SK-N-SH (cell line): ENCODE data around the gene SRPRA. TPM values are rescaled to one million over a fixed set of nuclear protein-coding genes. Genes with fewer than 3 reads are reported as not detected.

ENCODE experiments used
- CTCF ChIA-PET: fragments of 300-600, 350-600 bp; formaldehyde crosslinking; extraction: SDS; loops from one replicate; lab custom pipeline; 2021; lab: Yijun Ruan, JAX
- POLR2A ChIA-PET: fragments of 350-600 bp; sonication (Branson Sonifier 250); formaldehyde crosslinking; extraction: SDS; loops from one replicate; lab custom pipeline; 2020; ENCODE audit warnings: antibody characterized with exemption, inconsistent platforms; lab: Yijun Ruan, JAX
- DNase-seq: peaks from one replicate; pipeline ENCODE4 v3.0.0; 2012
- H2AFZ ChIP-seq: fragments of 200-600 bp; sonication (generic); 2 replicates; pipeline ENCODE4 v1.8.1; 2016; ENCODE audit warnings: antibody characterized with exemption, mild to moderate bottlenecking, low read depth
- H3F3A ChIP-seq: fragments of 200-600 bp; sonication (generic); replicated peaks from 2 replicates; pipeline ENCODE3; 2016; ENCODE audit warnings: antibody characterized with exemption, mild to moderate bottlenecking; ENCODE audit not compliant: insufficient read depth
- H3K27ac ChIP-seq, 2 experiments: fragments of 200-500 bp in 1 of 2; fragments of 200-600 bp in 1 of 2; sonication (Bioruptor generic) in 1 of 2; sonication (generic), shearing (Covaris generic) in 1 of 2; 2 replicates each; pipeline versions ENCODE4 v1.5.1 to v1.6.1; 2014 to 2016; ENCODE audit warnings: low read depth in 2 of 2, inconsistent platforms in 1 of 2, low read length in 1 of 2, mild to moderate bottlenecking in 1 of 2, mixed read lengths in 1 of 2
- H3K27me3 ChIP-seq: fragments of 200-600 bp; sonication (generic), shearing (Covaris generic); 2 replicates; pipeline ENCODE4 v1.6.1; 2016; ENCODE audit warnings: mixed run types; ENCODE audit not compliant: insufficient read depth
- H3K36me3 ChIP-seq, 2 experiments: fragments of 200-500 bp in 1 of 2; fragments of 200-600 bp in 1 of 2; sonication (Bioruptor generic) in 1 of 2; sonication (generic) in 1 of 2; replicated peaks in 1 of 2; 2 replicates each; pipeline versions ENCODE3 to v1.5.1; 2014 to 2016; ENCODE audit warnings: low read length in 1 of 2, mild to moderate bottlenecking in 1 of 2; ENCODE audit not compliant: insufficient read depth in 2 of 2, control insufficient read depth in 1 of 2
- H3K4me1 ChIP-seq, 2 experiments: fragments of 200-500 bp in 1 of 2; fragments of 200-600 bp in 1 of 2; sonication (Bioruptor generic) in 1 of 2; sonication (generic), shearing (Covaris generic) in 1 of 2; 2 replicates each; pipeline versions ENCODE4 v1.5.1 to v1.6.1; 2014 to 2016; ENCODE audit warnings: low read depth in 1 of 2, low read length in 1 of 2, mixed run types in 1 of 2; ENCODE audit not compliant: insufficient read depth in 2 of 2, control insufficient read depth in 1 of 2
- H3K4me2 ChIP-seq: fragments of 200-600 bp; sonication (generic), shearing (Covaris generic); 2 replicates; pipeline ENCODE4 v1.6.1; 2017; ENCODE audit warnings: mixed run types
- H3K4me3 ChIP-seq, 2 experiments: fragments of 200-500 bp in 1 of 2; fragments of 200-600 bp in 1 of 2; sonication (Bioruptor generic) in 1 of 2; sonication (generic), shearing (Covaris generic) in 1 of 2; 2 replicates each; pipeline versions ENCODE4 v1.5.1 to v1.8.1; 2014 to 2016; ENCODE audit warnings: low read depth in 2 of 2, inconsistent platforms in 1 of 2, low read length in 1 of 2, mild to moderate bottlenecking in 1 of 2, mixed read lengths in 1 of 2, moderate library complexity in 1 of 2
- H3K79me2 ChIP-seq: fragments of 200-600 bp; sonication (generic); 2 replicates; pipeline ENCODE4 v1.8.1; 2017; ENCODE audit warnings: mild to moderate bottlenecking; ENCODE audit not compliant: insufficient read depth
- H3K9ac ChIP-seq: fragments of 200-600 bp; sonication (generic); 2 replicates; pipeline ENCODE4 v1.6.1; 2017; ENCODE audit warnings: mixed run types
- H3K9me2 ChIP-seq: fragments of 200-600 bp; sonication (generic); 2 replicates; pipeline ENCODE4 v1.6.1; 2017; ENCODE audit warnings: mixed run types
- H3K9me3 ChIP-seq: fragments of 200-600 bp; sonication (generic); 2 replicates; pipeline ENCODE4 v1.6.1; 2017; ENCODE audit warnings: mixed run types, mild to moderate bottlenecking, moderate library complexity
- H4K20me1 ChIP-seq: fragments of 200-600 bp; sonication (generic); 2 replicates; pipeline ENCODE4 v1.6.1; 2017; ENCODE audit warnings: mild to moderate bottlenecking, mixed run types; ENCODE audit not compliant: insufficient read depth
- EP300 ChIP-seq, 2 experiments: IDR thresholded peaks; 2 replicates each; pipeline versions ENCODE4 v1.4.0 to v1.6.1; 2012; ENCODE audit warnings: borderline replicate concordance in 1 of 2, low read depth in 1 of 2, low read length in 1 of 2
- EZH2phosphoT487 ChIP-seq: fragments of 200-600 bp; sonication (generic); IDR thresholded peaks from 2 replicates; pipeline ENCODE4 v1.6.1; 2017; ENCODE audit warnings: low read depth, mixed run types, mild to moderate bottlenecking, antibody characterized with exemption, moderate library complexity, borderline replicate concordance
- FOXM1 ChIP-seq: IDR thresholded peaks from 2 replicates; pipeline ENCODE4 v1.4.0; 2012; ENCODE audit warnings: low read depth, mild to moderate bottlenecking
- MEF2A ChIP-seq: IDR thresholded peaks from 2 replicates; pipeline ENCODE4 v1.4.0; 2012; ENCODE audit warnings: low read depth, borderline replicate concordance
- NFIC ChIP-seq: IDR thresholded peaks from 2 replicates; pipeline ENCODE4 v1.4.0; 2012; ENCODE audit warnings: borderline replicate concordance
- RAD21 ChIP-seq: IDR thresholded peaks from 2 replicates; pipeline ENCODE4 v1.6.1; 2012; ENCODE audit warnings: mild to moderate bottlenecking, low read length
- RCOR1 ChIP-seq: fragments of 150-350 bp; IDR thresholded peaks from 2 replicates; pipeline ENCODE4 v1.6.1; 2017; ENCODE audit warnings: antibody characterized with exemption, low read length
- REST ChIP-seq: IDR thresholded peaks from 2 replicates; pipeline ENCODE4 v1.6.1; 2012; ENCODE audit warnings: mild to moderate bottlenecking, low read depth, low read length, moderate library complexity
- SIN3A ChIP-seq: IDR thresholded peaks from 2 replicates; pipeline ENCODE4 v1.6.1; 2012; ENCODE audit warnings: low read depth, mild to moderate bottlenecking, low read length, moderate library complexity, borderline replicate concordance
- SMC3 ChIP-seq: IDR thresholded peaks from 2 replicates; pipeline ENCODE4 v1.6.1; 2012; ENCODE audit warnings: low read depth, low read length, improper control_type of control experiment
- TAF1 ChIP-seq: IDR thresholded peaks from 2 replicates; pipeline ENCODE4 v1.6.1; 2012; ENCODE audit warnings: low read depth, mild to moderate bottlenecking, low read length, moderate library complexity, borderline replicate concordance
- TEAD4 ChIP-seq: IDR thresholded peaks from 2 replicates; pipeline ENCODE4 v1.4.0; 2012; ENCODE audit warnings: mild to moderate bottlenecking, borderline replicate concordance; ENCODE audit not compliant: insufficient read depth
- USF1 ChIP-seq: IDR thresholded peaks from 2 replicates; pipeline ENCODE4 v1.4.0; 2012; ENCODE audit warnings: low read depth, borderline replicate concordance
- USF2 ChIP-seq: fragments of 150-350 bp; IDR thresholded peaks from 2 replicates; pipeline ENCODE4 v1.6.1; 2017; ENCODE audit warnings: antibody characterized with exemption, low read length, low read depth, borderline replicate concordance
- ZBTB33 ChIP-seq: IDR thresholded peaks from 2 replicates; pipeline ENCODE4 v1.4.0; 2012; ENCODE audit warnings: low read depth, borderline replicate concordance
- WGBS: methylation state at CpG from one replicate; pipeline ENCODE4 v1.1.6; 2017; ENCODE audit warnings: low lambda C conversion rate; 5-methylcytosine and 5-hydroxymethylcytosine counted together
- polyA plus RNA-seq, 3 experiments: library from polyadenylated mRNA; depleted of rRNA; stranded (reverse); fragments of >200 nt; gene quantifications; 2 replicates each; pipeline ENCODE4 v1.2.3, GENCODE V29; 2012

The SRPRA gene
- polyA plus RNA-seq, 1 of the 3 experiments (the other 2 are of a cell fraction): 129 TPM

GRCh38 chr11:126214841-126215240, 53.9 kb downstream of the SRPRA start:
- DNase-seq: no peak

More at GRCh38 chr11:126214841-126215240, 53.9 kb downstream of the SRPRA start:
- H3K27me3 ChIP-seq: no peaks in the 10 kb centered on the region
- H3K9ac ChIP-seq: no peak overlapping the region
- TF ChIP-seq RAD21: no peak
- no peak for TF ChIP-seq SIN3A
- no peak for TF ChIP-seq REST
- no peak for TF ChIP-seq SMC3
- no peak for TF ChIP-seq FOXM1
- no peak for TF ChIP-seq USF1
- TF ChIP-seq USF2: no peak
- no peak for TF ChIP-seq MEF2A
- no peak for TF ChIP-seq EZH2phosphoT487
- no peak for TF ChIP-seq EP300 (IDR thresholded peaks at IDR 0.05; ENCODE audit: borderline replicate concordance in 1 of 2, low read depth in 1 of 2, low read length in 1 of 2)
- TF ChIP-seq RCOR1: no peak
- no peak for TF ChIP-seq TAF1
- no peak for TF ChIP-seq TEAD4
- TF ChIP-seq ZBTB33: no peak
- no peak for TF ChIP-seq NFIC
- POLR2A ChIA-PET: interaction anchor here (0.7 kb wide), 1 partner anchor 53 kb away, joined by 3 read pairs; no protein-coding TSS in a partner anchor
- CTCF ChIA-PET: no interaction called here
- peaks cover 9 to 11% of the 10 kb centered on the region in 2 experiments for H3K4me1 ChIP-seq
- no peak overlapping the region for H3K4me3 ChIP-seq
- no peak overlapping the region for H2AFZ ChIP-seq
- peaks cover 15% of the 10 kb centered on the region for H4K20me1 ChIP-seq
- no peaks in the 10 kb centered on the region for H3K9me3 ChIP-seq
- no peak overlapping the region for H3K27ac ChIP-seq
- no peaks in the 10 kb centered on the region for H3K9me2 ChIP-seq
- H3K36me3 ChIP-seq: peaks cover 0 to 1% of the 10 kb centered on the region in 2 experiments
- no peaks in the 10 kb centered on the region for H3F3A ChIP-seq
- H3K4me2 ChIP-seq: no peak overlapping the region
- WGBS: 56% methylated on average over 6 of the region's 6 CpGs
- peaks cover 91% of the 10 kb centered on the region for H3K79me2 ChIP-seq
